Activated naive CD4-positive, alpha-beta T cell treated with anti-CD3 and anti-CD28 coated beads, Interleukin-2, amount 50 U/mL, for 24 hours (primary cell): Measurements from ENCODE around the gene CAPN10.

Source experiments
- H3K27ac Mint-ChIP-seq: one replicate; pipeline ENCODE4 v1.8.0; 2021; ENCODE audit warnings: mild to moderate bottlenecking, mixed read lengths
- H3K27me3 Mint-ChIP-seq: one replicate; pipeline ENCODE4 v1.8.0; 2021; ENCODE audit warnings: mixed read lengths
- H3K36me3 Mint-ChIP-seq: one replicate; pipeline ENCODE4 v1.8.0; 2021; ENCODE audit warnings: mixed read lengths
- H3K4me1 Mint-ChIP-seq: one replicate; pipeline ENCODE4 v1.8.0; 2021; ENCODE audit warnings: mixed read lengths
- H3K4me3 Mint-ChIP-seq: one replicate; pipeline ENCODE4 v1.8.0; 2021; ENCODE audit warnings: mild to moderate bottlenecking, mixed read lengths
- H3K9me3 Mint-ChIP-seq: one replicate; pipeline ENCODE4 v1.8.0; 2021; ENCODE audit warnings: mixed read lengths

Gene CAPN10

DNA sequence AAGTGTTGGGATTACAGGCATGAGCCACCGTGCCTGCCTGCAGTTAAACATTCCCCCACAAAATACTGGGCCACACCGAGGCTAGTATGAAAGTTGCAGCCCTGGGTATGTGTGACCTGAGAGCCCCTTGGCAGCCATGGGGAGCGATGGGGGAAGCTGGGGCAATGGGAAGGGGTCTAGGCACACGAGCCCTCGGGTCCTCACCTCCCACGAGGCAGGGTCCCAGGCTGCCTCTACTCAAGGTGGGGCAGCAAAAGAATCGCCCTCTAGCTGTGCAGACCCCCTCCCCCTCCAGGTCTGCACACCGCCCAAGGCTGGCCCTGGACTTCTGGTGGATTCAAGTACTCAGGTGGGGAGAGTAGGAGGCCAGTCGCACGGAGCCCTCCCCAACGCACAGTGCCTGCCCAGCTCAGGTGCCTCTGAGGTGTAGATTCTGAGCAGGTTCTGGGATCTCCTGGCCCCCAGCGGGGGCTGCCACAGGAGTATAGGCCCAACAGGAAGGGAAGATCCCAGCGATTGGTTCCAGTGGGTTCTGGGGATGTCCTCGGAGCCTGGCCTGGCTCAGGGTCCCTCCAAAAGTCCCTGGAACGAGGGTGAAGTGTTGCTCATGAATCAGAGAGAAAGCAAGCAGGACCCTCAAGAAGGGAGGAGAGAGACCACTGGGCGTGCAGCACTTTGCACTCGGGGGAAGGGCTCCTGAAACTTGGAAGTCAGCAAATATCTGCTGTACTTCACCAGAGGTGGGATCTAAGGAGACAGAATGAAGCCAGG, 41.4 kb downstream of the CAPN10 start:
- Mint-ChIP-seq H3K27ac (no peak overlapping the region), H3K9me3 (peaks cover under 1% of the 10 kb centered on the region), H3K27me3 (no peaks in the 10 kb centered on the region), H3K4me1 (peaks cover 20% of the 10 kb centered on the region), H3K4me3 (no peak overlapping the region), H3K36me3 (peaks cover under 1% of the 10 kb centered on the region)

DNA sequence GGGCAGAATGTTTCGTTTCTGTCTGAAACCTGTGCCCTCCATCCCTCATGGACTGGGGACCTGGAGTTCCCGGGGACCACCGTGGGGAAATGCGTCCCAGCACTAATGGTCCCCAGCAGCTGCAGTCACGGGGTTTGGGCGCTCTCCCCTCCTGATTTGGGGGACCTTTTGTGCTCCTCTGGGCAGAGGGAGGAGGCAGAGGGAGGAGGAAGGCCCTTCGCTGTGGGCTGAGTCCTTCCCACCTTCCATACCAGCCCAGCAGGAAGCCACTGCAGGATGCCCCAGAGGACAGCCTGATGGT, 41.9 kb downstream of the CAPN10 start:
- H3K27me3 Mint-ChIP-seq = no peaks in the 10 kb centered on the region
- H3K9me3 Mint-ChIP-seq = peaks cover 6% of the 10 kb centered on the region
- peaks cover 6% of the 10 kb centered on the region for H3K36me3 Mint-ChIP-seq
- H3K4me1 Mint-ChIP-seq = peaks cover 16% of the 10 kb centered on the region
- H3K27ac Mint-ChIP-seq = no peak overlapping the region
- no peak overlapping the region for H3K4me3 Mint-ChIP-seq

DNA sequence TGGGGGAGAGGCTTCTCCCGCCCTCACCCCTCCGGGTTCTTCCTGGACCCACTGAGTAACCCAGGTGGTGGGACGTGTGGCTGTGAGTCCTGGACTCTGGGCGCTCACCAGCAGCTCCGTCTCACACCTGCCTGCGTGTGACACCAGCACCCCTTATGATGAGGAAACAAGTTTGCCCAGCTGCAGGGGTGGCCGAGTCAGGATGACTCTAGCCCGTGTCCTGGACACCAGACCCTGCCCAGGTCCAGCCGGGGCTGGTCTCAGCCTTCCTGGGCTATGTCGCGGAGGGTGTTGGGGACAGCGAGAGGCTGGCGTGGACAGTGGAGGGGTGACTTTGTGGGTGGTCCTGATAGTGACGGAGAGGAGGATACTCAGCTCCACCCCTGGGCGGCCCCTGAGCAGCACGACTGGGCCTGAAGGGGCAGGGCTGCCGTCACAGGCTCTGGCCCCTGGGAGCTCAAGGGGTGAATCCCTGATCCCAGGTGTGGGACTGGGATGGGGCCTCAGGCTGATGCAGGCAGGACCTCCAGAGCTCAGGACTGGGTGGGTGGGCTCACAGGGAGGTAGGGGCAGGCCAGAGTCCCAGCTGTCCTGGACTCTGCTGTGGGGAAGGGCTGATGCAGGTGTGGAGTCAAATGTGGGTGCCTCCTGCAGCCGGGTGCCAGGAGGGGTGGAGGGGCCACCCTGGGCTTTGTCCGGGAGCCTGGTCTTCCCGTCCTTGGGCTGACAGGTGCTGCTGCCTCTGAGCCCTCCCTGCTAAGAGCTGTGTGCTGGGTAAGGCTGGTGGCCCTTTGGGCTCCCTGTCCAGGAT, 42.5 kb downstream of the CAPN10 start:
- peaks cover 8% of the 10 kb centered on the region for H3K36me3 Mint-ChIP-seq
- H3K4me3 Mint-ChIP-seq = no peak overlapping the region

DNA sequence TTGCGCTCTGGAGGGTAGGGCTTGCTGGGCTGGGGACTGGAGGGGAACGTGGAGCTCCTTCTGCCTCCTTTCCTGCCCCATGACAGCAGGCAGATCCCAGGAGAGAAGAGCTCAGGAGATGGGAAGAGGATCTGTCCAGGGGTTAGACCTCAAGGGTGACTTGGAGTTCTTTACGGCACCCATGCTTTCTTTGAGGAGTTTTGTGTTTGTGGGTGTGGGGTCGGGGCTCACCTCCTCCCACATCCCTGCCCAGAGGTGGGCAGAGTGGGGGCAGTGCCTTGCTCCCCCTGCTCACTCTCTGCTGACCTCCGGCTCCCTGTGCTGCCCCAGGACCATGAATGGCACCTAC, 43.1 kb downstream of the CAPN10 start:
- Mint-ChIP-seq H3K27me3 (no peaks in the 10 kb centered on the region), H3K9me3 (peaks cover 8% of the 10 kb centered on the region), H3K36me3 (peaks cover 8% of the 10 kb centered on the region), H3K4me3 (no peak overlapping the region), H3K27ac (no peak overlapping the region), H3K4me1 (peaks cover 16% of the 10 kb centered on the region)

More for the DNA sequence above, 42.5 kb downstream of the CAPN10 start:
- Mint-ChIP-seq H3K27me3 (no peaks in the 10 kb centered on the region), H3K4me1 (peaks cover 16% of the 10 kb centered on the region), H3K27ac (no peak overlapping the region), H3K9me3 (peaks cover 8% of the 10 kb centered on the region)

DNA sequence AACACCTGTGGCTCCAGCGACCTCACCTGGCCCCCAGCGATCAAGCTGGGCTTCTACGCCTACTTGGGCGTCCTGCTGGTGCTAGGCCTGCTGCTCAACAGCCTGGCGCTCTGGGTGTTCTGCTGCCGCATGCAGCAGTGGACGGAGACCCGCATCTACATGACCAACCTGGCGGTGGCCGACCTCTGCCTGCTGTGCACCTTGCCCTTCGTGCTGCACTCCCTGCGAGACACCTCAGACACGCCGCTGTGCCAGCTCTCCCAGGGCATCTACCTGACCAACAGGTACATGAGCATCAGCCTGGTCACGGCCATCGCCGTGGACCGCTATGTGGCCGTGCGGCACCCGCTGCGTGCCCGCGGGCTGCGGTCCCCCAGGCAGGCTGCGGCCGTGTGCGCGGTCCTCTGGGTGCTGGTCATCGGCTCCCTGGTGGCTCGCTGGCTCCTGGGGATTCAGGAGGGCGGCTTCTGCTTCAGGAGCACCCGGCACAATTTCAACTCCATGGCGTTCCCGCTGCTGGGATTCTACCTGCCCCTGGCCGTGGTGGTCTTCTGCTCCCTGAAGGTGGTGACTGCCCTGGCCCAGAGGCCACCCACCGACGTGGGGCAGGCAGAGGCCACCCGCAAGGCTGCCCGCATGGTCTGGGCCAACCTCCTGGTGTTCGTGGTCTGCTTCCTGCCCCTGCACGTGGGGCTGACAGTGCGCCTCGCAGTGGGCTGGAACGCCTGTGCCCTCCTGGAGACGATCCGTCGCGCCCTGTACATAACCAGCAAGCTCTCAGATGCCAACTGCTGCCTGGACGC, 43.6 kb downstream of the CAPN10 start:
- peaks cover 10% of the 10 kb centered on the region for H3K36me3 Mint-ChIP-seq
- H3K9me3 Mint-ChIP-seq = peaks cover 8% of the 10 kb centered on the region
- H3K27me3 Mint-ChIP-seq = no peaks in the 10 kb centered on the region
- H3K4me3 Mint-ChIP-seq = no peak overlapping the region
- H3K27ac Mint-ChIP-seq = no peak overlapping the region
- peaks cover 10% of the 10 kb centered on the region for H3K4me1 Mint-ChIP-seq

DNA sequence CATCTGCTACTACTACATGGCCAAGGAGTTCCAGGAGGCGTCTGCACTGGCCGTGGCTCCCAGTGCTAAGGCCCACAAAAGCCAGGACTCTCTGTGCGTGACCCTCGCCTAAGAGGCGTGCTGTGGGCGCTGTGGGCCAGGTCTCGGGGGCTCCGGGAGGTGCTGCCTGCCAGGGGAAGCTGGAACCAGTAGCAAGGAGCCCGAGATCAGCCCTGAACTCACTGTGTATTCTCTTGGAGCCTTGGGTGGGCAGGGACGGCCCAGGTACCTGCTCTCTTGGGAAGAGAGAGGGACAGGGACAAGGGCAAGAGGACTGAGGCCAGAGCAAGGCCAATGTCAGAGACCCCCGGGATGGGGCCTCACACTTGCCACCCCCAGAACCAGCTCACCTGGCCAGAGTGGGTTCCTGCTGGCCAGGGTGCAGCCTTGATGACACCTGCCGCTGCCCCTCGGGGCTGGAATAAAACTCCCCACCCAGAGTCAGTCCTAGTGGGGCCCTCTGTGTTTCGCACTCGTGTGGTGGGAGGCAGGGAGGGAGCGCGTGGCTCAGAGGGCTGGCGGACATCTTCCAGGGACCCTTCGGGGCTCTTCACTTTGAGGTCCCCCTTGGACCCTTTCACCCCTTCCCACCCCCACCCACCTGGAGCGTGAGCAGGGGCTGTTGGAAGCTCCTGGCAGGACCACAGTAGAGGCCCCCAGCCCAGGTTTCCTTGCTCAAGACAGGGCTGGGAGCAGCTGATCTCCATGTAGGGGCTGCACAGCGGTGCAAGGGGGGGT, 44.4 kb downstream of the CAPN10 start:
- peaks cover 8% of the 10 kb centered on the region for H3K9me3 Mint-ChIP-seq

DNA sequence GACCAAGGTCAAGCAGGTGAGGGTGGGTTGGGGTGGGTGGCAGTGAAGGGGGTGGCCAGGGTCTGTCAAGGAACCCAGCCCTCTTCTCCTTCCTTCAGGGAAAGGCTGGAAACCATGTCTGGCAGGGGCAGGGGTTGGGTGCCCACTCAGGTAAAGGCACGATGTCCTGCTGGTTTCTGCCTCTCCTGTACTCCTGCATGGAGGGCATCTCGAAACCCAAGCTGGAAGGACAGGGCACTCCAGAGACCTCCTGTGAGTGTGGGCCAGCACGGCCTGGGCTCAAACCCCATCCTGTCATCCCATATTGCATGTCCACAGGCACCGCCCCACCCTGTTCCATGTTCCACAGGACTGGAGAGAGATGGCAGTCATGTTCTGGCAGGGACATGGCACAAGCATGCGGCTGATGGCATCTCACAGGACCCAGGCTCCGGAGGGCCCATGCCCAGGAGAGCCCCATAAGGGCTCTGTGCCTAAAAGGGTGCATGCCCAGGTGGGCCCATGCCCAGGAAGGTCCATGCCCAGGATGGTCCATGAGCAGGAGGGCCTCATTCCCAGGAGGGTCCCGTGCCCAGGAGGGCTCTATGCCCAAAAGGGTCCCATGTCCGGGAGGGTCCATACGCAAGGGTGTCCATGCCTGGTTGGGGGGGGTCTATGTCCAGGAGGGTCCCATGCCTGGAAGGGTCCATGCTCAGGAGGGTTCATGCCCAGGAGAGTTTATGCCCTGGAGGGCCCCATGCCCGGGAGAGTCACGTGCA, 45.2 kb downstream of the CAPN10 start:
- Mint-ChIP-seq H3K27me3 (no peaks in the 10 kb centered on the region), H3K27ac (no peak overlapping the region), H3K4me3 (no peak overlapping the region), H3K4me1 (peaks cover 7% of the 10 kb centered on the region), H3K9me3 (peaks cover 8% of the 10 kb centered on the region), H3K36me3 (peaks cover 10% of the 10 kb centered on the region)

More for the DNA sequence above, 44.4 kb downstream of the CAPN10 start:
- Mint-ChIP-seq H3K36me3 (peaks cover 10% of the 10 kb centered on the region), H3K4me1 (peaks cover 7% of the 10 kb centered on the region), H3K27me3 (no peaks in the 10 kb centered on the region), H3K27ac (no peak overlapping the region), H3K4me3 (no peak overlapping the region)

DNA sequence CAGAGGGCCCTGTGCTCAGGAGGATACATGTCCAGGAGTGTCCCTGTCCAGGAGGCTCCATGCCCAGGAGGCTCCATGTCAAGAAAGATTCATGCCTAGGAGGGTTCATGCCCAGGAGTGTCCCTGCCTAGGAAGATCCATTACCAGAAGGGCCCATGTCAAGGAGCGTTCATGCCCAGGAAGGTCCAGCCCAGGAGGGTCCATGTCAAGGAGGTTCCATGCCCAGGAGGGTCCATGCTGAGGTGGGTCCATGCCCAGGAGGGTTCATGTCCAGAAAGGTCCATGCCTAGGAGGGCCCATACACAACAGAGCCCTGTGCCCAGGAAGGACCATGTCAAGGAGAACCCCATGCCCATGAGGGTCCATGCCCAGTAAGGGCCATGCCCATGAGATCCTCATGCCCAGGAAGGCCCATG, 45.8 kb downstream of the CAPN10 start:
- H3K4me3 Mint-ChIP-seq = no peak overlapping the region
- H3K36me3 Mint-ChIP-seq = peaks cover 10% of the 10 kb centered on the region
- H3K27ac Mint-ChIP-seq = no peak overlapping the region
- H3K27me3 Mint-ChIP-seq = no peaks in the 10 kb centered on the region
- H3K9me3 Mint-ChIP-seq = peaks cover 8% of the 10 kb centered on the region
- peaks cover 3% of the 10 kb centered on the region for H3K4me1 Mint-ChIP-seq

DNA sequence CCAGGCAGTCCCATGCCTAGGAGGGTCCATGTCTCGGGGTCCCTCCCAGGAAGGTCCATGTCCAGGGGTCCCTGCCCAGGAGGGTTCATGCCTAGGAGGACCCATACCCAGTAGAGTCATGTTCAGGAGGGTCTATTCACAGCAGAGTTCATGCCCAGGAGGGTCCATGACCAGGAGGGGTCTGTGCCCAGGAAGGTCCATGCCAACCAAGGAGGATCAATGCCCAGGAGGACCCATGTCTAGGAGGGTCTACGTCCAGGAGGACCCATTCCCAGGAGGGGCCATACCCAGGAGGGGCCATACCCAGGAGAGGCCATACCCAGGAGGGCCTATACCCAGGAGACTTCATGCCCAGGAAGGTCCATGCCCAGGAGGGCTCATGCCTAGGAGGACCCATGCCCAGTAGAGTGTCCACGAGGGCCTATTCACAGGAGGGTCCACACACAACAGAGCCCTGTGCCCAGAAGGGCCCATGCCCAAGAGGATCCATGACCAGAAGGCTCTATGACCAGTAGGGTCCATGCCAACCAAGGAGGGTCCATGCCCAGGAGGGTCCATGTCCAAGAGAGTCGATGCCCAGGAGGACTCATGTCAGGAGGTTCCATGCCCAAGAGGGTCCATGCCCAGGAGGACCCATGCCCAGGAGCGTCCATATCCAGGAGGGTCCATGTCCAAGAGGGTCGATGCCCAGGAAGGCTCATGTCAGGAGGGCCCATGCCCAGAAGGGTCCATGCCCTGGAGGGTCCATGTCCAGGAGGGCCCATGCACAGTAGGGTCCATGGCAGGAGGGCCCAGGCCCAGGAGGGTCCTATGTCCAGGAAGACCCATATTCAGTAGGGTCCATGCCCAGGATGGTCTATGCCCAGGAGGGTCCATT, 48.8 kb downstream of the CAPN10 start:
- no peak overlapping the region for H3K4me3 Mint-ChIP-seq
- no peaks in the 10 kb centered on the region for H3K4me1 Mint-ChIP-seq
- H3K27me3 Mint-ChIP-seq = no peaks in the 10 kb centered on the region
- no peak overlapping the region for H3K27ac Mint-ChIP-seq
- H3K9me3 Mint-ChIP-seq = peaks cover 8% of the 10 kb centered on the region
- peaks cover 10% of the 10 kb centered on the region for H3K36me3 Mint-ChIP-seq

DNA sequence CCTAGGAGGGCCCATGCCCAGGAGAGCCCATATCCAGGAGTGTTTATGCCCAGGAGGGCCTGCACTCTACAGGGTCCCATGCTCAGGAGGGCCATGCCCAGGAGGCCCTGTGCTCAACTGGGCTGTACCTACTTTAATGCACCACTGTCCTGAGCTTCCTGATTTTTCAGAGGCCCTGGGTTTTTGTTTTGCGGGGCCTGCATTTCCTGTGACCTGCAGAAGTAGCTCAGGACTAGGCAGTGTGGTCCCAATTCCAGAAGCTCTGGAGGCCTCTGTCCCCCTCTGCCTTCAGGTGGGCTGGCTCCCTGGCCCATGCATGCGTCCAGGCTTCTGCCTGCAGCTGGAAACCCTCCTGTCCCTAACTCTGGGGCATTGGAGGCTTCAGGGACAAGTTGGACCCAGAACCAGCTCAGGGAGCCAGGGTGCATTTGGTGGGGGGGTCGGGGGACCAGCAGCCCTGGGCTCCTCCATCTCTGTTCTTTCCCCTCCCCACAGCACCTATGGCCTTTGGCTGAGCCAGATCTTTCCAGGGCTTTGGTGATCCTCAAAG, 49.5 kb downstream of the CAPN10 start:
- no peak overlapping the region for H3K4me3 Mint-ChIP-seq
- no peaks in the 10 kb centered on the region for H3K27me3 Mint-ChIP-seq
- peaks cover 10% of the 10 kb centered on the region for H3K36me3 Mint-ChIP-seq
- H3K27ac Mint-ChIP-seq = no peak overlapping the region
- H3K9me3 Mint-ChIP-seq = peaks cover 8% of the 10 kb centered on the region
- H3K4me1 Mint-ChIP-seq = no peaks in the 10 kb centered on the region

DNA sequence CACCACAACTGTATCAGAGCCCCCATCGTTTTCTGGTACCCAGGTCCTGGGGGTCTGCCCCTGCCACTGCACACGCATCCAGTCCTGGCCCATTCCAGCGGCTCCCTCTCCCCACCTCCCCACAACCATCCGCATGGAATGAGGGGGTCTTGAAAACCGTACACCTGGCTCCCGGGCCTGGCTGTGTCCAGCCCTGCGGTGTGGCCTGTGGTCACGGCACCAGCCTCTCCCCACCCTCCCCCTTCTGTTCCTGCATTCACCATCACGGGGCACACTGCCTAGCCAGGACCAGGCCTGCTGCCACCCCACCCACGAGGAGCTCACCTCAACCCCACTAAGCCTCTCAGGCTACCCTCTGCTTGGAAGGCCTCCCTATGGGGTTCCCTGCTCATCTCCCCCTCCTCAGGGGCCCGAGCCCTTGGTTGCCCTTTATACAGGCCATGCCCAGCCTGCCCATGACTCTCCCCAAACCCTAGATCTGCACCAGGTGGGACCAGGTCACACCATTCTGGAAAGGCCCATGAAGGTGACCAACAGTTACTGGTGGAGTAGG, 50.1 kb downstream of the CAPN10 start:
- Mint-ChIP-seq H3K27ac (no peak overlapping the region), H3K36me3 (peaks cover 10% of the 10 kb centered on the region), H3K4me3 (no peak overlapping the region), H3K9me3 (peaks cover 8% of the 10 kb centered on the region), H3K27me3 (no peaks in the 10 kb centered on the region), H3K4me1 (no peaks in the 10 kb centered on the region)

DNA sequence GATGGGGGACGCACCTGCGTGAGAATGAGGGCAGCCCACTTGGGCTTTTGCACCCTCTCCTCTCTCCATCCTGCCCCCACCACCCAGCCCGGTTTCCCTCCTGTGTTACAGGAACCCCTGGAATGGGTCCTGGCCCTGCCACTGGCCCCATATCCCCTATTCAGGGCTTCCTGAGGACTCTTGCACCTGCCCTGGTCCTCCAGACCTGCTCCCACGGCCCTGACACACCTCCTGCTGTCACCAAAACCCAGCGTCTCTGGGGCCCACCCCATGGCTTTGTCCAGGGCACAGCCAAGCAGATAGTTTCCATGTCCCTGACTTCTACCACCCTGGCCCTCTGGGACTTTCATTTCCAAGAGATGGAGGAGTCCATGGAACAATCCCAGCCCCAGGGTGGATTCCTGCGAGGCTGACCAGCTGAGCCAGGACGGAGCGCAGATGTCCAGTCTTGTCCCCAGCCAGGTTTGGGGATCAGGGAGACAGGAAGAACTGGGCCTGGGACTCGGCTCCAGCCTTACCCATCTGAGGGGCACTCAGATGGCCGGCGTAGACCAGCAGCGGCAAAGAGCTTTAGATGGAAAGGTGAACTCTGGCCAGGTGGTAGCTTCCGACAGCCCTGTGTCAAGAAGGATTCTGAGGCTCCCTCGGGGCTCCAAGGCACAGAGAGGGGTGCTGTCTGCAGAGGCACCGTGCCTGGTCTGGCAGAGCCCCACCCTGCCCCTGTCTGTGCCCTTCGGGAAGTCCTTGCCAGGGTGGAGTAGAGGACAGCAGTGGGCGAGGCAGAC, 50.8 kb downstream of the CAPN10 start:
- Mint-ChIP-seq H3K36me3 (peaks cover 10% of the 10 kb centered on the region), H3K27me3 (no peaks in the 10 kb centered on the region), H3K9me3 (peaks cover 8% of the 10 kb centered on the region), H3K27ac (no peak overlapping the region), H3K4me3 (no peak overlapping the region), H3K4me1 (no peaks in the 10 kb centered on the region)

DNA sequence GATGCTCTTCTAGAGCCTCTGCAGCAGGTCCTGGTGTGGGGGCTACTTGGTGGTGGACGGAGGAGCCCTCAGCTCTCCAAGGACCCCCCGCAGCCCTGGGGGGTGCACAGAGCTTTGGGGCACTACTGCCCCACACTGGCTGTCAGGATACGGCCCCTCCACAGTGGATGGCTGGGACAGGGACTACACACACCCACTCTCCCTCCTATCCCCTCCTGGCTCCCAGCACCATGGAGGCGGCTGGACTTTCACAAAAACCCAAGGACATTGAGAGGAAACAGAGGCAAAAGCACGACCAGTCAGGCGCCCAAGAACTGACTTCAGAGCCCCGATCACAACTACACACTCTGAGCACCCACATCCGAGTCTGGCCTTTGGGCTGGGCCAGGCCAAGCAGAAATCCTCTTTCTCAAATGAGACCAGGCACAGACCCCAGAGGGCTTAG, 51.4 kb downstream of the CAPN10 start:
- no peaks in the 10 kb centered on the region for H3K27me3 Mint-ChIP-seq
- H3K9me3 Mint-ChIP-seq = peaks cover 7% of the 10 kb centered on the region
- peaks cover 9% of the 10 kb centered on the region for H3K36me3 Mint-ChIP-seq
- H3K4me3 Mint-ChIP-seq = no peak overlapping the region
- no peak overlapping the region for H3K27ac Mint-ChIP-seq
- H3K4me1 Mint-ChIP-seq = no peaks in the 10 kb centered on the region
